Measurements from ENCODE around the gene GPR142.

- TF ChIP-seq EZH2 (IDR thresholded peaks at IDR 0.05; ENCODE audit: insufficient read depth, poor library complexity, severe bottlenecking), result no peak
- no peak for TF ChIP-seq EZH2phosphoT487 (IDR thresholded peaks at IDR 0.05; ENCODE audit: insufficient read depth, low read depth)
Observed at GRCh38 chr17:74369221-74369620, 1.9 kb downstream of the GPR142 start.
